PC-3 (cell line): ENCODE data around the gene RFTN1.

Experiments used
- EZH2 ChIP-seq: fragments of 300-600 bp; sonication (generic); IDR thresholded peaks from one replicate; pipeline ENCODE4 v1.6.1; 2017; ENCODE audit warnings: antibody characterized with exemption, mild to moderate bottlenecking, low read length; ENCODE audit not compliant: unreplicated experiment
- EZH2phosphoT487 ChIP-seq: fragments of 300-600 bp; sonication (generic); IDR thresholded peaks from 2 replicates; pipeline ENCODE4 v1.6.1; 2018; ENCODE audit warnings: mild to moderate bottlenecking, antibody characterized with exemption, low read length, borderline replicate concordance
- TF ChIP-seq, protein P1 (sequence below): fragments of 300-600 bp; sonication (generic); conservative IDR thresholded peaks from 2 replicates; pipeline ENCODE4 v1.5.1; 2017; ENCODE audit warnings: antibody characterized with exemption, low read depth, mild to moderate bottlenecking, low read length

DNA sequence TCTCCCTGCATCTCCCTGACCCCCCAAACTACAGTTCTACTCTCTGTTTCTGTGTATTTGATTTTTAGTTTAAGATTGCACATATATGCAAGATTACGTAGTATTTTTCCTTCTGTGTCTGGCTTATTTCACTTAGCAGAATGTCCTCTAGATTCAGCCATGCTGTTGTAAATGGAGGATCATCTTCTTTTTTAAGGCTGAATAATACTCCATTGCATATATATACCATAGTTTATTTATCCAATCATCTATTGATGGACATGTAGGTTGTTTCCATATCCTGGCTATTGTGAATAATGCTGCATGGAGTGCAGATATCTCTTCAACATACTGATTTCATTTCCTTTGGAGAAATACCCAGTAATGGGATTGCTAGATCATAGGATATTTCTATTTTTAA, 70.8 kb downstream of the RFTN1 start:
- TF ChIP-seq, protein P1, sequence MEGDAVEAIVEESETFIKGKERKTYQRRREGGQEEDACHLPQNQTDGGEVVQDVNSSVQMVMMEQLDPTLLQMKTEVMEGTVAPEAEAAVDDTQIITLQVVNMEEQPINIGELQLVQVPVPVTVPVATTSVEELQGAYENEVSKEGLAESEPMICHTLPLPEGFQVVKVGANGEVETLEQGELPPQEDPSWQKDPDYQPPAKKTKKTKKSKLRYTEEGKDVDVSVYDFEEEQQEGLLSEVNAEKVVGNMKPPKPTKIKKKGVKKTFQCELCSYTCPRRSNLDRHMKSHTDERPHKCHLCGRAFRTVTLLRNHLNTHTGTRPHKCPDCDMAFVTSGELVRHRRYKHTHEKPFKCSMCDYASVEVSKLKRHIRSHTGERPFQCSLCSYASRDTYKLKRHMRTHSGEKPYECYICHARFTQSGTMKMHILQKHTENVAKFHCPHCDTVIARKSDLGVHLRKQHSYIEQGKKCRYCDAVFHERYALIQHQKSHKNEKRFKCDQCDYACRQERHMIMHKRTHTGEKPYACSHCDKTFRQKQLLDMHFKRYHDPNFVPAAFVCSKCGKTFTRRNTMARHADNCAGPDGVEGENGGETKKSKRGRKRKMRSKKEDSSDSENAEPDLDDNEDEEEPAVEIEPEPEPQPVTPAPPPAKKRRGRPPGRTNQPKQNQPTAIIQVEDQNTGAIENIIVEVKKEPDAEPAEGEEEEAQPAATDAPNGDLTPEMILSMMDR: no peak
- no peak for TF ChIP-seq EZH2phosphoT487
- no peak for TF ChIP-seq EZH2
